DND-41 (cell line): ENCODE results near the gene CREB1.

ENCODE experiments used
- CTCF ChIP-seq: IDR thresholded peaks from 2 replicates; pipeline ENCODE4 v1.5.1; 2012; ENCODE audit warnings: borderline replicate concordance, low read length, moderate library complexity, mild to moderate bottlenecking; ENCODE audit not compliant: poor library complexity, severe bottlenecking; ENCODE audit errors: extremely low read depth
- EZH2 ChIP-seq: IDR thresholded peaks from 3 replicates; pipeline ENCODE4 v1.6.1; 2012; ENCODE audit warnings: borderline replicate concordance, low read depth, mild to moderate bottlenecking, moderate library complexity, low read length, inconsistent platforms; ENCODE audit not compliant: severe bottlenecking

DNA sequence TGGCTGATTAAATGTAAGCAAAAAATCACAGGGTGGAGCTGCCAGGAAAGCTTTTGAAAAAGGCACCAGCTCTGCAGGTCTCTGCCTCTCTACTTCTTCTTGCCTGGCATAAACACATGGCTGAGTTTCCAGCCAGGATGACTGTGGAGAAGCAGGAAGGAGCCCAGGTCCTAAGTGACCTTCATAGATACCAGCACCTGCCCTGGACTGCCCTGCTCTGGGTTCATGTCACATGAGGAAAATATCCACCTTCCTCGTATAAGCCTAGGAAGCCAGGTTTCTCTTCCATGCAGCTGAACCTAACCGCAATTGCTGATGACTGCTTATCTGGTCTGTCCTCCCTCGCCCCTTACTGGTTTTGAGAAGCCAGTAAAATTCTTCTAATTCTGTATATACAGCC lies 47.8 kb upstream of the CREB1 start:
- TF ChIP-seq CTCF (no peak), EZH2 (no peak)
